Superior temporal gyrus (tissue), 1 donor: Measurements from ENCODE around the gene OTULIN.

Experiments used
- DNase-seq: peaks from one replicate; pipeline ENCODE4 v3.0.0-alpha.2; 2016; ENCODE audit errors: extremely low spot score

The OTULIN gene

DNA sequence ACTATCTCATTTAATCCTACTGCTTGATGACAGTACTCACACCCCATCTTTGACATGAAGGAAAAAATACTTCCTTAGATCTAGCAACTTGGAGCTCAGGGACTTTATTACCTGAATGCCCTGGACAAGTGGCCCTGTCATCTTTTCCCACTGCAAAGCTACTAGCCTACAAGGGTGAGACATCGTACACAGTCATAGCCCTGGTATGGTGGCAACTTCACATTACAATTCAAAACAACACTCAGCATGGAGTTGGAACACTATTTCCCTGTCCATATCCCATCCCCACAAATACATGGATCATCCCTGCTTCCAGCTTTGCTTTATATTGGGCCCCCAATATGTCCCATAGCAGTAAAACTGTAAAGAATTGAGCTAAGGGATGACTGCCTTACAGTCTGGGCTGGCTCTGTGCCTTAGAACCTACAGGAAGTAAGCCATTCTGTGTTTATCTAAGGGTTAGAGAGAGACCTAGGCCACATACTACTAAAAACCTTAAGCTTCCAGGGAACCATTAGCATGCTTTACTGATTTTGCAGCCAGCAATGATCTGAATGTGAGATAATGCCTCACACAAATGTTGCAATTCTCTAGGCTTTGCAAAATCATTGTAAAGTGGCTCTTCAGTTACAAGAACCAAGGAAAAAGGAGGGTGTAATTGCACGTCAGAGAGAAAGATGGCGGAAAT lies 55.9 kb downstream of the OTULIN start:
- DNase-seq: no peak

DNA sequence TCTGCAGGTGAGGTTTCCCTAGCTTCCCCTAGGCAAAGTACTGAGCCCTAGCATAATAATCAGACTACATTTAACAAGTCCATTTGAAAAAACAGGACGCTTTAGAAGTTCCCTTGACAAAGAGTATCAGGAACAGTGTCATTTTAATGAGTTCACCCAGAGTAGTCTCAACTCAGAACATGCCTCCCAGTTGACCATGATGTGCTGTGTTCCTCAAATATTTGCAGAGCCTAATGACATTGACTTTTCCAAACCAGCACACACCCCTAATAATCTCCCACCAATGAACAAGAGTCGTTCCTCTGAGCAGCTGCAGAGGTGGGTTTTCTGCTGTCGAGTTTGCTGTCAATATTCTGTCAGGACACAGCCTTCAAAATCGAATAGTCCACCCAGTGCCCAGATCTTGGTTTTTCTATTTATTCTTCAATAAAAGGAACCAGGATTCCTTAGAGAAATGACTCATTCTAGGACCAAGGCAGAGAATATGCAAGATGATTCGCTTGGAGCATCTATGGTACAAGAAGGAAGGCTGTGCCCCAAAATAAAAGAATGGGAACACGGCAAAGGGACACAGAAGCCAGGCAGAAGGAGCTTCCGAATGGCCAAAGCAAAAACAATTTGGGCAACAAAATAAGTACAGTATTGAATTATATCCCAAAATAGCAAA lies 57.6 kb downstream of the OTULIN start:
- no peak for DNase-seq

DNA sequence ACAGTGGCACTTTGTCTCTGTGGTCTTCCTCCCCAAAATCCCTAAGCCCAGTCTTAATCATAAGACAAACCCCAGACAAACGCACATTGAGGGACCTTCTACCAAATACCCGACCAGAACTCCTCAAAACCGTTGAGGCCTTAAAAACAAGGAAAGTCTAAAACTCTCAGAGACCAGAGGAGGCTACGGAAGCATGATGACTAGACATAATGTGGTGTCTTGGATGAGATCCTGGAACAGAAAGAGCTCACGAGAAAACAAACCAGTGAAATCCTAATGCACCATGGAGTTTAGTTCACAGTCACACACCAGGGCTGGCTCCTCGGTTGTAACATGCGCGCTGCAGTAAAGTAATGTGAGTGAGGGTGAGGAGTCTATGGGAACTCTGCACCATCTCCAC lies 58.4 kb downstream of the OTULIN start:
- DNase-seq: no peak

DNA sequence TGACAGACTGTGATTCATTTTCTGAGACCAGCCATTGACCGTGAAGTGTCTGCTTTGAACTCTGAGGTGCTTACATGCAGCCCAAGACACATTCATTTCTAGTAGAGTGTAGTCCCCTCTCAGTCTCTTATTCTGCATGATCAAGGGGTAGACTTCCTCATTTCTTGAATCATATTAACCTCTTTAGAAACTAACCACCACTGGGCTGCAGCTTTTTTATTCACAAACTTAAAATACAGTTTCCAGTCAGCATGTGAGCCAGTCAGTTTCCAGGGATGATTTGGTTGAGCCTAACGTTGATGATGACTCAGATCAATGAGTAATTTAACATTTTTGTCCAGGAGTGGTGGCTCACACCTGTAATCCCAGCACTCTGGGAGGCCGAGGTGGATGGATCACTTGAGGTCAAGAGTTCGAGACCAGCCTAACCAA lies 59.2 kb downstream of the OTULIN start:
- no peak for DNase-seq

DNA sequence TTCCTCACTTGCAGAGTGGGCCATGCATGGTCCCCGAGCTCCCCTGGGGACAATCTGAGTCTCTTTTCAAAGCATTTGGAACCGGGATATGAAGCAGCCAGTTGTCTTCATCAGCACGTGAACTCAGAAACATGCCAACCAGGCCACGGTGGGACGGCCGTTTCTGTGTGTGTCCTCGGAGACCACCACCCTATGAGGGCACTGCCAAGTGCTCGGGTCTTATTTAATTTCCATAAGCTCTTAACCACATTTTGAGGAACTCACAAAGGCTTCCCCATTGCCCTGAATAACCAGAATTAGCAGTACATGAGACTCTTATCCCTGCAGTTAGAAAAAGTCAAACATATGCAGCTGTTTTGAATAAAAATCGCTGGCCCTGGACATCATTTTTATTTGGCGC lies 60.1 kb downstream of the OTULIN start:
- no peak for DNase-seq

GRCh38 chr5:14726066-14726838 lies 61.7 kb downstream of the OTULIN start:
- DNase-seq: no peak

GRCh38 chr5:14727428-14727865 lies 62.9 kb downstream of the OTULIN start:
- DNase-seq: peak; percentile 98

DNA sequence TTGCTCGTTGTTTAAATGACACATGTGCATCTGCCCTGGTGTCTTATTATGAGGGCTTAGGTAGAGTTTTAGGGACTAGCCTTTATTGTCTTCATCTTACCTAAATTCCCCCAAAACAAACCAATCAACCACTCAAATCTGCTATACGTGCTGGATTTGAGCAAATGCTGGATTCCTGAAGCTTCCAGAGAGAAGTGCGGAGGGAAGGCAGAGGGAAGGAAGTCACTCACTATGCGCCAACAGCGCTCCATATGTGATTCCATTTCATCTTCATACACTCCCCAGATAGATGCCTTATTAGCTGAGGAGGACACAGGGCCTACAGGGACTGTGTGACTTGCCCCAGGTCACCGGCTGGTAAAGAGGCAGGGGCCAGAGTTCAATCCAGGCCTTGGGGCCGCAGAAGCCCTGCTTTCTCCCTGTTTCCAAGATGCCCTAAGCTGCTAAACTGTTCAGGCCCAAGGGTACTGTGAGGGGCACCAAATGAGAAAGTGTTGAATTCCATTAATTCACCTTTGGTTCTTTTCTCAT lies 63.5 kb downstream of the OTULIN start:
- DNase-seq: no peak

GRCh38 chr5:14728459-14728938 lies 64.0 kb downstream of the OTULIN start:
- peak; percentile 95 for DNase-seq

DNA sequence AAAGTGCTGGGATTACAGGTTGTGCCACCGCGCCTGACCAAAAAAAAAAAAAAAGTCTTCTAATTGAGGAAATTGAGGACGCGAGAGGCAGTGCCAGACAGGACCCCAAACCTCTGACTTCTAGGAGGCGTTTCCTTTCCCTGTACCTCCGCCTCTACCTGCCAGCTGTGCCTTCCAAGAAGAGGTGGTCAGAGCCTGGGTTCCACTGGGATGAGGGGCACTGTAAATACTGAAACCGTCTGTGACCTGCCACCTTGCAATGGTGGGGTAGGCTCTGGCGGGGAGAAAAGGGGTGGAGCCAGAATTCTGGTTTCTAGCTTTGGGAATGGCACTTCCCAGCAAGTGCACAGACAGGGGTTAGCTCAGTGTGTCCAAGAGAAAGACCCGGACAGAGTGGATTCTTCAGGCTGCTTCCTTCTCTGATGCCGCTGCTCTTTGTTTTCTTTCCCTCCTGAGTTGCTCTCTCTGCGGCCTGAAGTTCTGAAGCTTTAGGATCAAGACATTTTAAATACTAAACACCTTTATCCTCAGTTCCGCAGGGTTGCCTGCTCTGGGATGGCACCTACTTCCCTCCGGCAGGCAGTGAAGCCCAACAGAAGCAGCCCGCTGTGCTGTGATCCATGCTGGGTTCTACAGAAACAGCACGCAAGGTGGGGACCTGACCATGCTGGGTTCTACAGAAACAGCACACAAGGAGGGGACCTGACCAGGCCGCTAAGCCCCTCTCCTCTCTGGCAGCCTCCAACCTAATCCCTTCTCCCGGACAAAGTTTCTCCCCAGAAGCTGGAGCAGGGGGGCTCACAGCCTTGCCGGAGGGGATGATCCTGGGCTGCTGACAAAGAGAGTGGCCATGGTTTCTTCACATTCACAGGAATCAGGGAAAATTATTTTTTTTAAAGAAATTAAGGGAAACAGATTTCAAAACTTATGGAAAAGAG lies 65.2 kb downstream of the OTULIN start:
- no peak for DNase-seq

GRCh38 chr5:14730466-14730865 lies 65.9 kb downstream of the OTULIN start:
- no peak for DNase-seq

GRCh38 chr5:14730881-14731280 lies 66.4 kb downstream of the OTULIN start:
- DNase-seq: no peak

DNA sequence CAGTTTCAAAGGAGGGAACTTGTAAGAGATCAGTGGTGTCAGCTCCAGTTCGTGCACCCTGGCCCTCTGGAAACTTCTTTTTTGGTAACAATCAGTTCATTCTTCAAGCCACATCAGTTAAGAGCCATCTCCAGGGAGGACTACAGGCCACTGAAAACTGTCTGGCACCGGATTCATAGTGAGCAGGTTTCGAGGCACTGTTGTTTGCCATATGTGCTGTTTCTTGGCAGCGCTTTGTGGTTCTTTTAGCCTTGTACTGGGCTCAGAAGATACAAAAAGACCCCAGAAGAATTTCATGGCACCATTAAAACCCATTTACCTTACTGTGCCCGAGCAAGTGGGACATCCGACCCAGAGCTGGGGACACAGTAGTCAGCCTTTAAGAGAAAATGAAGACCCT lies 68.5 kb downstream of the OTULIN start:
- DNase-seq: no peak

DNA sequence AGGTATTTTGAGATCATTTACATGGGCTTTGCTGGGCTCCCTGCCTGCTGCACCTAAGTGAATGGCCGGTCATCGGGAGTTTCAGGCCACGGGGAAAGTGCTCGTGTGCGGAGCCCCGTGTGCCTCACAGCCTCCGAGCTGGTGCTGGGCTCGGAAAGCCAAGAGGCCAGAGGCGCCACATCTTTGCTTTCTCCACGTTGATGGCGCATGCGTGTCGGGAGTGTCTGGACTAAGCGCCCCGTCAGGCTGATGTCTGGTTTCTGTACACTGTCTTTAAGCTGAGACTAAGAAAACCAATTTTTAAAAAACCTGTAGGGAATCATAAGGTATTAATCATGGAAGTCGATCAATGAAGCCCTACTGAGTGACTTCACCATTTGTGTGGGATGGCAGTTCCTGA lies 69.1 kb downstream of the OTULIN start:
- no peak for DNase-seq

DNA sequence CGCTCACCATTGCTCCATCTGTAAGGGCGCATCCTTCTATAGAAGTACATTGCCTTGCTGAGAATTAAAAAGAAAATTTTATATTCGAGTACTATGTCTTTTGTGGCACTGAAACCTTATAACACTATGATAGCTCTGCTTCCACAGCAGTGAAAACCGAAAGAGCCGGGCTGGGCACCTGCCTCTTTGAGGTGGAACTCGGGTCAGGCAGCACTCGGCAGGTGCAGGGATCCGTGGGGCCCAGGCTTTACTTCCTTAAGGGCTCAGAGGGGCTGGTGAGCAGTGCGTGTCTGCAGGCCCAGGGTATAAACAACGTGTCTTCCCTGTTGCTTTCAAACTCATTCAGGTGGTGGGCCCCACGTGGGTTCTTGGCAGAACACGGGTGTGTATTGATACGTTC lies 69.9 kb downstream of the OTULIN start:
- DNase-seq: no peak

GRCh38 chr5:14735944-14736343 lies 71.4 kb downstream of the OTULIN start:
- DNase-seq: no peak

DNA sequence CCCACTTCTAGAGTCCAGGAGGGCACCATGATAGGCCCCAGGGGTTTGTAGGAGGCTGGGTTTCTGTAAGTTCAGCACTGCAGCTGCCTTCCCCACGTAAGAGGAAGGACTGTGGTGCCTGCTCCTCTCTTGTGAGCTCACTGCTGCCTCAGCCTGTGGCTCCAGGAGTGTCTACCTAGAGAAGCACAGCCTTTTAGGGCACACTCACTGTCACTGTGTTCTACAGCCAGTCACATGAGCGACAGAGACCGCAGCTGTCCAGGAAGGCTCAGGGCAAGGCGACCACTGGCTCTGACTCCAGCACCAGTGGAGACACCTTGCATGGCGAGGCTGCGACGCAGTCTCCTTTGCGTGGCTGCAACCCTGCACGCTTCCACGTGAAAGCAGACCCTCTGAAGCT lies 72.8 kb downstream of the OTULIN start:
- DNase-seq: no peak

DNA sequence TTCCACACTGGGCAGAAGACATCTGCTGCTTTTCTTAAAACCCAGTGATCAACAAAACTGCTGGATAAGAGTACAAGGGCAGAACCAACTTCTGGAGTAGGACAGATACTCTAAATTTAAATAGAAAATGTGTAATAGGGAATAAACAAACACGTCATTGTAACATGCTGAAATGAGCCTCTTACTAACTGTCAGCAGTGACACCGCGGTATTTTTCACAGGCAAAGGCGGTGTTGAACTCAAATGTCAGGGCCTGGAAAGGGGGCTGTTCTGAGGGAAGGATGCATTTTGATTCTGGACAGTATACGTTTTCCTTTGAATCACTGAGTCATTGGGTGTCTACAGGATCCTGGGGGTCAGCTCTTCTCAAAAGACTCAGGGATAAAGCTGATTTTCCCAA lies 73.5 kb downstream of the OTULIN start:
- DNase-seq: no peak

- DNase-seq: no peak
These were observed 75.0 kb downstream of the OTULIN start for GRCh38 chr5:14739538-14739937.

DNA sequence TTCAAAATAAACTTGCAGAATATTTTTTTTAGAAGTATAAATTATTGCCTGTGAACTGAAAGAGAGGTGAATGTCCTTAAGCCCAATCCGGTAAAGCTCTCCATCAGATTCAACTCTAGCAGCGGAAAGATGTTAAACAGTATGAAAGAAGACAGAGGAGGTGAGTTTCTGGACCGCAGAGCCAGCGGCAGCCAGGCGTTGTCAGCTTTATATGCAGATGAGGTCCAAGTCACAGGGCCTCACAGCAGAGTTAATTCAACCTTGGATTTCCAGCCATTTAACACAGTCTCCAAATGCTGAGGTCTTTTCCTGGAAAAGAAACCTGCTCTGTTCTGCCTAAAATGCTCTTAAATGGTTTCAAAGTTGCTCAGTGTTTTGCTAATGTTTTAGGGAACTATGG lies 75.5 kb downstream of the OTULIN start:
- no peak for DNase-seq

DNA sequence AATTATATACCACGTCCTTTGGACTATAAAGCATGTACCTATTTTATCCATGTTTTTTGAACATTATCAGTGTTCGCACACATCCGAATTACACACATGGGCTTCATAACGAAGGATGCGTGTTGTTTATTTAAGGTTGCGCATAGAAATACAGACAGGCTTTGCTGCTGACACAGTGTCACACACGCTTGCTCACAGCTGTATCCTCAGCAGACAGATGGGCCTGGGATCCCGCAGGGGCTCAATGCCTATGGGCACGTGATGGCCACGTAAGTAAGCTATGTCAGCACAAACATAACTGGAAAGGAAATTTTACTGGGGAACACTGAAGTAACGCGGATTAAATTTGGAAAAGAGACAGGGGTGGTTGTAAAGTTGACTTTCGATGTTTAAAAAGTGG lies 76.6 kb downstream of the OTULIN start:
- DNase-seq: no peak
